Right cardiac atrium (tissue), 5 donors: ENCODE data around the gene ZNF460. TPM values are rescaled to one million over a fixed set of nuclear protein-coding genes. Genes with fewer than 3 reads are reported as not detected.
A peak's percentile ranks its signal among the peaks of the same experiment; 100 is the strongest.

Experiments used
- ATAC-seq, 2 donors: fragments of 200-7000 bp; cut with Tn5 transposase; one replicate each; pipeline versions ENCODE4 v1.8.0 to v1.9.1; 2020; ENCODE audit warnings: moderate library complexity in 2 of 2, mild to moderate bottlenecking in 1 of 2
- DNase-seq, 3 donors: peaks; one replicate each; pipeline ENCODE4 v3.0.0-alpha.2; 2020
- H3K27ac ChIP-seq: one replicate; pipeline ENCODE4 v1.5.1; 2013; ENCODE audit warnings: mild to moderate bottlenecking, low read length, control low read depth, moderate library complexity
- H3K27me3 ChIP-seq: one replicate; pipeline ENCODE4 v1.6.1; 2013; ENCODE audit not compliant: control insufficient read depth, insufficient read depth
- H3K4me1 ChIP-seq: one replicate; pipeline ENCODE4 v1.6.1; 2013; ENCODE audit warnings: low read length; ENCODE audit not compliant: control insufficient read depth, insufficient read depth
- H3K4me3 ChIP-seq: one replicate; pipeline ENCODE4 v1.5.1; 2013; ENCODE audit warnings: low read length, control low read depth
- H3K9me3 ChIP-seq: one replicate; pipeline ENCODE4 v1.6.1; 2013; ENCODE audit warnings: low read length; ENCODE audit not compliant: control insufficient read depth
- WGBS: extraction: QIAGEN DNeasy Blood & Tissue Kit; methylation state at CpG from one replicate; pipeline ENCODE4 v1.1.7; 2013; 5-methylcytosine and 5-hydroxymethylcytosine counted together
- intact Hi-C, 4 donors: fragments of 100-400 bp; cut with DNase I; formaldehyde crosslinking; loops; one replicate each; pipeline versions ENCODE4 v1.11.0 to v1.14.0; 2022 to 2023
- polyA plus RNA-seq: library from polyadenylated mRNA; stranded (reverse); fragments of 200-250 nt; gene quantifications from one replicate; pipeline ENCODE4 v1.2.3, GENCODE V29; 2013
- total RNA-seq, 4 donors: library from RNA; stranded (reverse); fragmentation: NEBNext Ultra II Directional; extraction: Animal tissue kit (Norgen Biotek cat#: 25700); gene quantifications; one replicate each; pipeline ENCODE4 v1.2.1, GENCODE V29; 2021
- donor health status: healthy with polysubstance abuse.
- donor health status: DM: no; HTN: yes; CAD: no.
- donor health status: DM: no; HTN: no; CAD: no.
- donor health status: DM: no; HTN: yes; CAD: no; lungs with severe emphysema.
- donor health status: DM: yes; HTN: yes; CAD: no.

ZNF460 gene
- total and polyA plus RNA-seq, 5 donors: 3.5 to 46.5 (median 34.3) TPM

GRCh38 chr19:57280962-57281400 lies 696 bp downstream of the ZNF460 start:
- no peaks in the 10 kb centered on the region for H3K27me3 ChIP-seq
- no peak for DNase-seq
- H3K4me1 ChIP-seq: peaks cover 8% of the 10 kb centered on the region
- intact Hi-C loops: no loop called here
- peak overlapping the region; percentile 91 for H3K4me3 ChIP-seq
- 6% methylated on average over 6 of the region's 6 CpGs for WGBS
- H3K27ac ChIP-seq: peak overlapping the region; percentile 90
- no peaks in the 10 kb centered on the region for H3K9me3 ChIP-seq
- no peak for ATAC-seq

DNA sequence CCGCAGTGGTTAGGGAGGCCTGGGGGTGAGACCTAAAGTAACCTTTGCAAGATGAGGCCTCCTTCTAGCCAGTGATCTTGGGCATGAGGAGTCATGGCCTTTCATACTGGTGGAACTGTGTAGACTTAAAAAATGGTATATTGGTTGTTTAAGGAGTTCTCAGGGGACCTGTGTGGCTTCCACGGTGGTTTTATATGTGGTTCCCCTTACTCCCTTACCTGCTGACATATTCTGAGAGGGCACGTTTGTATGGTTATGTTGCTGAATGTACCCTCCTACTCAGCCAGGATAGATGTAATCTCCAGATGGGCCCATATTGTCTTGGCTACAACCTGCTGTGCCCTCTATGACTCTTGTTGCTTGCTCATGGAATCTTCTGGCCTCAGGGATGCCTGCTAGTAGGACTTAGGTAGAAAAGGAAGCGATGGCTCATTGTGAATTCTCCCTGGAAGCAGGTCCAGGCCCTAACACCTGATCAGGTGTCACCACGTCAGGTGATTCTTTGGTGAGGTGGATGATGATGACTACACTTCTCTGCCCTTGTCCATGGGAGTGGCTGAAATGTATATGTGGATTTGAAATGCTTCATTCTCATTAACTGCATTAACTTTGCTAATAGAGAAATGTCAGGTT lies 1.8 kb downstream of the ZNF460 start:
- intact Hi-C loops: no loop called here
- WGBS: 75% methylated on average over 5 of the region's 5 CpGs
- Histone ChIP-seq H3K27ac (no peak overlapping the region), H3K27me3 (no peaks in the 10 kb centered on the region), H3K4me1 (peaks cover 8% of the 10 kb centered on the region), H3K4me3 (peak overlapping the region; percentile 0), H3K9me3 (no peaks in the 10 kb centered on the region)
- ATAC-seq (no peak), DNase-seq (no peak)

DNA sequence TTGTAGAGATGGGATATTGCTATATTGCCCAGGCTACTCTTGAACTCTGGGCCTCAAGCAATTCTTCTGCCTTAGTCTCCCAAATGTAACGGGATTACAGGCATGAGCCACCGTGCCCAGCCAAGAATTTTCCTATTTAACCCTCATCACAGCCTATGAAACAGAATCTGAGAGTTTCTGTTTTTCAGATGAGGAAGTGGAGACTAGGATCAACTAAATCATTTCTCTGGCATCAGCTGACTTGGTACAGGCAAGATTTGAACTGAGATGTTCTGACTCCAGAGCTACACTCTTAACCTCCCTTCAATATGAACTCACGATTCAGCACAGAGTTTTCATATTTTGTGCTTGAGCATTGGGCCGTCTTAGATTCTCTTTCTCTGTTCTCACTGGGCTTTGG lies 8.1 kb downstream of the ZNF460 start:
- no peak overlapping the region for H3K27ac ChIP-seq
- intact Hi-C loops: no loop called here
- no peaks in the 10 kb centered on the region for H3K27me3 ChIP-seq
- ATAC-seq (no peak), DNase-seq (no peak)
- H3K4me3 ChIP-seq: no peak overlapping the region
- 89% methylated on average over 4 of the region's 4 CpGs for WGBS
- no peaks in the 10 kb centered on the region for H3K4me1 ChIP-seq
- peaks cover 5% of the 10 kb centered on the region for H3K9me3 ChIP-seq

DNA sequence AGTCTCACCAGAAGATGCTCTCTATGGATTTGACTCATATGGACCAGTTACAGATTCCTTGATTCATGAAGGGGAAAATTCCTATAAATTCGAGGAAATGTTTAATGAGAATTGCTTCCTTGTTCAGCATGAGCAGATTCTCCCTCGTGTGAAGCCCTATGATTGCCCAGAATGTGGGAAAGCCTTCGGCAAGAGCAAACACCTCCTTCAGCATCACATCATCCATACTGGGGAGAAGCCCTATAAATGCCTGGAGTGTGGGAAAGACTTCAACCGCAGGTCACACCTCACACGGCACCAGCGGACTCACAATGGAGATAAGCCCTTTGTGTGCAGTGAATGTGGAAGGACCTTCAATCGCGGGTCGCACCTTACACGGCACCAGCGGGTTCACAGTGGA lies 10.7 kb downstream of the ZNF460 start:
- H3K4me1 ChIP-seq: no peaks in the 10 kb centered on the region
- 92% methylated on average over 11 of the region's 11 CpGs for WGBS
- ATAC-seq (no peak), DNase-seq (no peak)
- no peak overlapping the region for H3K4me3 ChIP-seq
- H3K9me3 ChIP-seq: peaks cover 5% of the 10 kb centered on the region
- H3K27me3 ChIP-seq: no peaks in the 10 kb centered on the region
- intact Hi-C loops: no loop called here
- H3K27ac ChIP-seq: no peak overlapping the region

- WGBS: 75% methylated on average over 1 of the region's 1 CpG
- H3K27ac ChIP-seq: no peak overlapping the region
- no peaks in the 10 kb centered on the region for H3K4me1 ChIP-seq
- DNase-seq (no peak), ATAC-seq (no peak)
- intact Hi-C loops: no loop called here
- no peak overlapping the region for H3K4me3 ChIP-seq
- peaks cover 5% of the 10 kb centered on the region for H3K9me3 ChIP-seq
- no peaks in the 10 kb centered on the region for H3K27me3 ChIP-seq
Observed at GRCh38 chr19:57292547-57292946, 12.3 kb downstream of the ZNF460 start.

- H3K9me3 ChIP-seq: peaks cover 5% of the 10 kb centered on the region
- no peak for ATAC-seq
Observed at GRCh38 chr19:57293719-57294118, 13.4 kb downstream of the ZNF460 start.

DNA sequence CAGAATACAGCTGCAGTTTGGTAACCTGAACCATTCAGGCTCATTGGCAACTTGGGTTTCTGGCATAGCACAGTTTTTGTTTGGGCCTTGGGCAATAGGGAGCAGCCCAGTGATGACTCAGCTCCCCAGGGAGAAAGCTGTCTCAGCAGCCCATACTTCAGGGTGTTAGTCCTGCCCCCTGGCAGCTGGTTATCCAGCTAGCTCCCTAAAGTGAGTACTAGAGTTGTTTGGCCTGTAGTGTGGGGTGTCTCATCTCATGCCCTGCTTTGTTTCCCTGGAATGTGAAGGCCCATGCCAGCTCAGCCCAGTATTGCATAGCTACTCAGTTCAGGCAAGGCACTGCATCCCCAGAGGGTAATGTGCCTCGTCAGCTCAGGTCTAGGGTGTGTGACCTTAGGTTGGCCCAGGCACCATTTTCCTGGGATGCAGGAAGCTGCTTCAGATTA lies 21.8 kb downstream of the ZNF460 start:
- Histone ChIP-seq H3K27me3 (no peaks in the 10 kb centered on the region), H3K4me3 (no peak overlapping the region), H3K27ac (peak overlapping the region; percentile 21), H3K4me1 (peaks cover 12% of the 10 kb centered on the region), H3K9me3 (no peaks in the 10 kb centered on the region)
- intact Hi-C loops: no loop called here
- 67% methylated on average over 1 of the region's 1 CpG for WGBS
- DNase-seq: peak in 2 of 3 donors; percentile 54 to 65
- peak; percentile 84 to 85 for ATAC-seq

More at GRCh38 chr19:57293719-57294118, 13.4 kb downstream of the ZNF460 start:
- H3K4me3 ChIP-seq: no peak overlapping the region
- no peak for DNase-seq
- H3K4me1 ChIP-seq: no peaks in the 10 kb centered on the region
- 97% methylated on average over 1 of the region's 1 CpG for WGBS
- no peak overlapping the region for H3K27ac ChIP-seq
- no peaks in the 10 kb centered on the region for H3K27me3 ChIP-seq
- intact Hi-C loops: no loop called here

DNA sequence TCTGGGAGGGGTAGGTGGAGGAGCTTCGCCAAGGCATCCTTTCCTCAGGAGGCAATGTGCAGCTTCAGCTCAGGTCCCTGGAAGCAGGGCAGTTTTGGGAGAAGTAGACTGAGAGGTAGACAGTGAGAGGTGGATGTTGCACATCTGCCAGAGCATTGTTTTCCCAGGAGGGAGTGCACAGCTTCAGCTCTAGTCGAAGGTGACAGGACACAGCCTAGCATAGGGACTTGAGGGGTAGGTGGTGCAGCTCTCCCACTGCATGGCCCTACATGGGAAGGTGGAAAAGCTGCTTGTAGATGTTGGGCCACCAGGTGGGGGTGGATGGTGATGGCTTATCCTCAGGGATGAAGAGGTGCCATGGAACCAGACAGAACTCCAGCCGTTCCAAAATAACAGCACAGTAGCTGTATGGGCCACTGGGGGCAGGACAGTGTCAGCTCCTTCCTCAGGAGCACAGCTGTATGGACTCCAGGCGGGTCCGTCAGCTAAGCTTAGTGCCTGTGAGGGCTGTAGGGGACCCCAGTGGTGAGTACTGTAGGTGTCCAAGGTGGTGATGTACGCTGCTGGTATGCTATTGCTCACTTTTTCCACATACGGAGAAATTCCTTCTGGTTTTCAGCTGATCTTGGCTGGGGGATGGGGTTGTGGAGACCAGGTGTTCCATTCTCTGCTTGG lies 22.6 kb downstream of the ZNF460 start:
- DNase-seq (no peak), ATAC-seq (peak; percentile 30 to 33)
- WGBS: 74% methylated on average over 7 of the region's 7 CpGs
- intact Hi-C loops: no loop called here
- Histone ChIP-seq H3K4me1 (peaks cover 12% of the 10 kb centered on the region), H3K27me3 (no peaks in the 10 kb centered on the region), H3K27ac (no peak overlapping the region), H3K9me3 (no peaks in the 10 kb centered on the region), H3K4me3 (no peak overlapping the region)

DNA sequence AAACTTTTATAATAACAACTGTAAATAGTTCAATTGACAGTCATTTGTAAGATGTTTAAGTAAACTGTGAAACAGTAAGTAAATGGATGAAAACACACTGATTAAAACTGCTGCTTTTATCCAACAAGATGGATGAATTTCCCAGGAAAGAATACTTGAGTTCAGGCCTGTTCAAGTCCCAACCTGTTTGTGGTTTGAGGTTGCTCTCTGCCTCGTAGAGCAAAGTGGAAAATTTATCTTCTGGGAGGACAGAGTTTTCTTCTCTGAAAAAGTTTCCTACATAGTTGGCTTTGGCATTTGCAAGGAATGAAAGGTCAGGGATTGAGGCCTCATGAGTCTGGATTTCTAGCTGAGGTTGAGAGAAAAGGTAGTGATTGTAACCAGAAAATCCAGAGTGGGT lies 24.8 kb downstream of the ZNF460 start:
- Histone ChIP-seq H3K4me1 (peaks cover 12% of the 10 kb centered on the region), H3K9me3 (no peaks in the 10 kb centered on the region)
- no peak for ATAC-seq

GRCh38 chr19:57308514-57308913 lies 28.2 kb downstream of the ZNF460 start:
- Histone ChIP-seq H3K27ac (no peak overlapping the region), H3K27me3 (no peaks in the 10 kb centered on the region), H3K4me3 (no peak overlapping the region), H3K9me3 (no peaks in the 10 kb centered on the region), H3K4me1 (no peaks in the 10 kb centered on the region)
- DNase-seq (no peak), ATAC-seq (no peak)
- intact Hi-C loops: no loop called here

More for the DNA sequence above, 24.8 kb downstream of the ZNF460 start:
- DNase-seq: no peak
- no peaks in the 10 kb centered on the region for H3K27me3 ChIP-seq
- no peak overlapping the region for H3K27ac ChIP-seq
- 30% methylated on average over 1 of the region's 1 CpG for WGBS
- intact Hi-C loops: no loop called here
- H3K4me3 ChIP-seq: no peak overlapping the region

DNA sequence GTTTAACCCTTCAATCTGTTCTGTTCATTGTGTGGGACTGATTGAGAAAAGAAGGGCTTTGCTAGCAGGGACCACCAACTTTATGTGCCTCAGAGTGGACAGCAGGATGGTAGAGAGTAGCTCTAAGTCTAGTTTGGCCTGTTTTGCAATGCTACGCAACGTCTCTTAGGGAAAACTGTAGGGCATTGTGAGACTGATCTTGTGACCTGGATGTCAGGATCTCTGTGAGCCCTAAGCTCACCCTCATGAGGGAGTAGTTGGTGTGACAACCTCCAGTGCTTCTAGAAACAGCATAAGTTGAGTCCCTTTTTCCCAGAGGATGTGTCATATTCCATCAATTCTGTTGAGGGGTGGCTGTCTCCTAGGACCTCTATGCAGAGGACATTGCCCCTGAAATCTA lies 30.5 kb downstream of the ZNF460 start:
- 83% methylated on average over 2 of the region's 2 CpGs for WGBS
- Histone ChIP-seq H3K4me1 (no peaks in the 10 kb centered on the region), H3K27me3 (no peaks in the 10 kb centered on the region), H3K9me3 (no peaks in the 10 kb centered on the region), H3K4me3 (no peak overlapping the region), H3K27ac (no peak overlapping the region)
- intact Hi-C loops: no loop called here
- ATAC-seq: no peak
- DNase-seq: no peak
